Left ventricle myocardium superior (tissue), 1 donor: ENCODE measurements around the gene CEP72. TPM values are rescaled to one million over a fixed set of nuclear protein-coding genes. Genes with fewer than 3 reads are reported as not detected.
"Not testable (repeated sequence)": the region's sequence is repeated elsewhere in the genome, so short reads cannot be mapped to it uniquely, and the experiment has no call there.

Experiments
- ATAC-seq: fragments of 200-7000 bp; cut with Tn5 transposase; one replicate; pipeline ENCODE4 v1.9.1; 2020; ENCODE audit warnings: mild to moderate bottlenecking, moderate library complexity
- DNase-seq: peaks from one replicate; pipeline ENCODE4 v3.0.0-alpha.2; 2020
- intact Hi-C: fragments of 100-400 bp; cut with micrococcal nuclease; formaldehyde crosslinking; loops from one replicate; pipeline ENCODE4 v1.11.0; 2022
- total RNA-seq: library from RNA; stranded (reverse); fragmentation: NEBNext Ultra II Directional; extraction: Animal tissue kit (Norgen Biotek cat#: 25700); gene quantifications from one replicate; pipeline ENCODE4 v1.2.1, GENCODE V29; 2021
- donor health status: DM: no; HTN: yes; CAD: no; lungs with severe emphysema.

The CEP72 gene
- total RNA-seq, 1 donor from 2014 or later: 1.6 TPM

GRCh38 chr5:688348-689010 lies 76.3 kb downstream of the CEP72 start:
- ATAC-seq, intact Hi-C loops, DNase-seq: not testable (repeated sequence)

DNA sequence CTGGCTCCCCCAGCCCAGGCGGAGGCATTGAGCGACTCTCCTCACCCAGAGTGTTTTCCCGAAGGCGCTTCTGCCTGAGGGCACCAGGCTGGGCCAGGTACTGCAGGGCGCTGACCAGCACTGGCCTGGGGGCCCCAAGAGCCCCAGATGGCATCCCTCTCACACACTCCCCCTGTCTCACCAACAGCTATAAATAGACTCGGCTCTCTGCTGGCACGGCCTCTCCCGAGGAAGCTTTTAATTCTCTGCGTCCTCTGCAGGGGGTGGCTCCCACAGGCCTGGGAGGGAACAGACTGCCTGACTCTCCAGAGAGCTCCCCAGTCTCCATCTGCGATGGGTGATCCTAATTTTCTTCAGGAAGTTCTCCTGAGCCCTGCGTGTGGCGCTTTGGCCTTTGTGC lies 78.2 kb downstream of the CEP72 start:
- DNase-seq, intact Hi-C loops: not testable (repeated sequence)
- peak; percentile 71 for ATAC-seq

DNA sequence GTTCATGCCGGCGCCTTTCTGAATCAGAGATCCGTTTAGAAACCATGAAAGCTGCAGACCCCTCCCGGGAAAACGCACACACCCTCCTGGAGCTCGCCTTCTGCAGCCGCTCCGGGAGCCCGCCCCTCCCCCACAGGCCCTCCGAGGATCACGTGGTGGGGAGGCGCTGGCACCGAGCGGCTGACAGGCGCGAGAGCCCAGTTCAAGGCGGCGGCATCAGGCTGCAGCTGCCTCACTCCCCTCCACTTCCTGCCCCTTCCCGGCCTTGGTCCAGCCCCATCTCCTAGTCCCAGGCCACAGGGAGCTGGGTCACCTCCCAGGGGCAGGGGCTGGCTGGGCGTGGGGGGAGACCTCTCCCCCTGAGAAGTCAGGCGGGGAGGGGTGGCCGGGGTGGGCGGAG lies 78.9 kb downstream of the CEP72 start:
- peak; percentile 60 for ATAC-seq
- DNase-seq, intact Hi-C loops: not testable (repeated sequence)

GRCh38 chr5:691817-692528 lies 79.8 kb downstream of the CEP72 start:
- DNase-seq (no peak), ATAC-seq (no peak)
- intact Hi-C loops: no loop called here

- ATAC-seq, DNase-seq, intact Hi-C loops: not testable (repeated sequence)
These were observed 80.4 kb downstream of the CEP72 start for GRCh38 chr5:692529-693041.

GRCh38 chr5:693271-694041 lies 81.3 kb downstream of the CEP72 start, which contains the start of gene TPPP:
TSS of gene TPPP (minus strand) at chr5:693352. CDS start at chr5:678060, 15,292 bp downstream.
- peak; percentile 95 for DNase-seq
- ATAC-seq: peak; percentile 87
- intact Hi-C loops: not testable (repeated sequence)

DNA sequence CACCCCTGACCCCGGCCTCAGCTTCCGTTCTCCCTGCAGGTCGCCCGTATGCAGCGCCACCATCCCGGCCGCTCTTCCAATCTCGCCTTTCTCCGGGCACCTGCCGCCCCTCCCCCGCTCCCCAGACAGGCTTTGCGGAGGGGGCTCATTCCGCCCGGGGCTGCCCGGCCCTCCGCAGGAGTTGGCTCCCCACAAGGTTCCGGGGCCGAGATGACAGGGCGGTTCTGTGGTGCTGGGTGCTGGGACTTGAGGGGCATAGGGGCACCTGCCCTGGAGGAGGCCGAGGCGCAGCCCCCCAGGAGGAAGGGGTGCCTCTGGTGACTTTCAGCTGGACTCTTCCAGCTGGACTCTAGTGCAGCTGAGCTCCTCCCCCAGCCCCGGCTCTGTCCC lies 81.9 kb downstream of the CEP72 start:
- intact Hi-C loops, DNase-seq: not testable (repeated sequence)
- ATAC-seq: peak; percentile 24

GRCh38 chr5:695475-695874 lies 83.3 kb downstream of the CEP72 start:
- intact Hi-C loops, DNase-seq, ATAC-seq: not testable (repeated sequence)

DNA sequence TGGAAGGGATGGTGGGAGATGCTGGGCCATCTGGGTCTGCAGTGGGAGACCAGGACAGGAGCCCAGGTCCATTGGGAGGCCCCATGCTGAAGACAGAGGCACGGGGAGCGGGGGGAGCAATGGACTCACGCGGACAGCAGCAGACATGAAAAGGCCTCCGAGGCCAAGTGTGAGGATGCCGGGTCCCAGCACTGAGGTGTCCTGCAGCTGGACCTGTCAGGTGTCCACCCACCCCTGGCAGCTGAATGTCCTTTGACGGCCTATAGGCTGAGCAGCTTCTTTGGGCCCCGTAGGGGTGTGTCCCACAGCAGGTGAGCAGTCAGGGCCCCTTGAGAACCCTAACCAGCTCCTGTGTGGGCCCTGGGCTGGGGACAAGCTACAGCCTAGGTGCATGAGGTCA lies 84.1 kb downstream of the CEP72 start:
- DNase-seq, ATAC-seq, intact Hi-C loops: not testable (repeated sequence)

DNA sequence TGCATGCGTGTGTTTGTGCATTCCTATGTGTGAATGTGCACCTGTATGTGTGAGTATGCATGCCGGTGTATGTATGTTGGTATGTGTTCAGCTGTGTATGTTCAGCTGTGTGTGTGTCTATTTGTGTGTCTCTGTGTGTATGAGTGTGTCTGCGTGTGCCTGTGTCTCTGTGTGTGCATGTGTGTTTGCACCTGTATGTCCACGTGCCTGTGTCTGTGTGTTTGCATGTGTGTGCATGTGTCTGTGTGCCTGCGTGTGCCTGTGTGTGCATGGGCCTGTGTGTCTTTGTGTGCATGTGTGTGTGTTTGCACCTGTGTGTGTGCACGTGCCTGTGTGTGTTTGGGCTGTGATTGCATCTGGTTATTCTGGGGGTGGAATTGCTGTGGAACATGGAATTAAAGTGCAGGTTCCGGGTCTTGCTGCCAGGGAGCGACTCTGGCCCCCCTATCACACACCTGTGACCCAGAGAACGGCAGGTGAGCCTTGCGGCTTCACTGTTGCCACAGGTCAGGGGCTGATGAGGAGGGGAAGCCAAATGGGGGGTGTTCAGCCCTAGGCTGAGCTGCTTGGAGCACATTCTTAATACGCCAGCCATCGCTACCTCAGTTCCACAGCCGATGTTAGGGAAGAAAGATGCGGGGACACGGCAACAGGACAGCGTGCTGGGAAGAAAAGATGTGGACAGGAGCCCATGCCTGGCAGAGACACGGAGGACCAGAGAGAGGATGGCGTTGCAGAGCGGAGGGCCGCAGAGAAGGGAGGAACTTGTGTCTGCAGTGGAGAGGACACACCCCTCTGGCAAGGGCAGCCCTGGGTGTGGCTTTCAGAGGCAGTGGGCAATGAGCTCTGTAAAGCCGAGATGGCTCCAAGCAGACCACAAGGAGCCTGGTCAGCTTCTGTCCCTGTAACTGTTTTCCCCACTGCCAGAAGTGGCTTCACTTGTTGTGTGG lies 84.9 kb downstream of the CEP72 start:
- intact Hi-C loops, DNase-seq, ATAC-seq: not testable (repeated sequence)

Other genes starting within 250 kb of the CEP72 start
- 49.1 TPM for gene EXOC3, start 169.2 kb upstream of the CEP72 start, total RNA-seq
- 1.3 TPM for gene SLC9A3, start 87.9 kb upstream of the CEP72 start, total RNA-seq
- 34.8 TPM for gene TPPP, start 81.0 kb downstream of the CEP72 start, total RNA-seq
- gene ZDHHC11B, start 172.4 kb downstream of the CEP72 start, total RNA-seq: 20.0 TPM
- gene ZDHHC11, start 238.6 kb downstream of the CEP72 start, total RNA-seq: 40.1 TPM